HG02852 (cell line): Measurements from ENCODE around the gene FGF6.
"Not testable (repeated sequence)": the region's sequence is repeated elsewhere in the genome, so short reads cannot be mapped to it uniquely, and the experiment has no call there.

ENCODE experiments used
- ATAC-seq: cut with Tn5 transposase; IDR thresholded peaks from one replicate; pipeline ENCODE4 v1.9.1; 2021; ENCODE audit warnings: mild to moderate bottlenecking, moderate library complexity; ENCODE audit not compliant: unreplicated experiment

FGF6 gene

DNA sequence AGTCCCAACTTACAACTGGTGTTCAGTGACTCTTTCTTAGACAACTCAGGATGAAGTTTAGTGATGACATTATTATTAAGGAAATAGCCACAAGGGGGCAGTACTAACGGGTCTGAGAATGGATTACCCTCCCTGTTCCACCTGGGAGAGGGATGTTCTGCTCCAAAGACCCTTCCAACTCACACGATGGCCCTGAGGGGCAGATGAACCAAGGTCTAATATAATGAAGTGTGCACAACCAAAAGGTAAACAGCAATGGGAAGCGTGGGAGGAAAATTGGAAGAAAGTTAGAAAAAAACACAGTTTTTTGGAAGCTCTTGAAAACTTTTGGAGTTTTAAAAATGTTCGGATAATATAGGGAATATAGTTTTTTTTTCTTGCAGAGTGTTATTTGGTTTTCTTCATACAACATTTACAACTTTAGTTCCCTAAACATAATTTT lies 24.0 kb downstream of the FGF6 start:
- no peak for ATAC-seq

DNA sequence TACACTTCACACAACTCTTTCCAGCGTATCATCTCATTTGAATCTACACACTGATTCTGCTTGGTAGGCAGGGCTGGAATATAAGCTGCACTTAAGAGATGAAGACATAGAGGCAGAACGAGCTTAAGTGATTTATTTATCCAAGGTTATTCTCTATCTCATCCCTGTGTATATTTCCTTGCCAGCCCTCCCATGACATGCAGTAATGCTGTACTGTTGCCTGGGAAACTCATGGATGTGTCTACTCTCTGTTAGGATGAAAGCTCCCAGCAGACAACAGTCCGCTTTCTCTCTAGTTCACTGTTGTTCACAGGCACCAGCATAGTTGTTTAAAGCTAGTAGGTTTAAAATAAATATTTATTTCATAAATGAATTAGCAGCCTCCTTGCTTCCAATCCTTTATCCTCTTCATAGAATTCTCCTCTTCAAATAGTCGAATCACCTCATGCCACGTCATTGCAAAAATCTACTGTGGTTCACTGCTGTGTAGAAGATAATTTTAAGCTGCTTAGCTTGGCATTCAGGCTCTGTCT lies 25.4 kb downstream of the FGF6 start:
- no peak for ATAC-seq

DNA sequence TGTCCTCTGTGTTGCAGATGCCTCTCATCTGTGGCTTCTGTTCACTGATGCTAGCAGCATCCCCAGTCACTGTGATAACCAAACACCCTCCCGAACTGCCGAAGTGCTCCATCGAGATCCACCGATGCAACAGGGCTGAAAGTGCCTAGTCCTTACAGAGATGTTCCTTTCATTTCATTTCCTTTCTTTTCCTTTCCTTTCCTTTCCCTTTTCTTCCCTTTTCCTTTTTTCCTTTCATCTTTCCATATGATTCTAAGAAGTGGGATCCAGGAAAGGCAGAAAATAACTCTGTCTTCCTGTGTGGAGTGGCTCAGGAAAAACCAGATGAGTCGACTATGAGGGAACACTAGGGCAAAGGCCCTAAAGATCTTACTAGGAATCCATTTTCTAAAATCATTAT lies 26.7 kb downstream of the FGF6 start:
- no peak for ATAC-seq

DNA sequence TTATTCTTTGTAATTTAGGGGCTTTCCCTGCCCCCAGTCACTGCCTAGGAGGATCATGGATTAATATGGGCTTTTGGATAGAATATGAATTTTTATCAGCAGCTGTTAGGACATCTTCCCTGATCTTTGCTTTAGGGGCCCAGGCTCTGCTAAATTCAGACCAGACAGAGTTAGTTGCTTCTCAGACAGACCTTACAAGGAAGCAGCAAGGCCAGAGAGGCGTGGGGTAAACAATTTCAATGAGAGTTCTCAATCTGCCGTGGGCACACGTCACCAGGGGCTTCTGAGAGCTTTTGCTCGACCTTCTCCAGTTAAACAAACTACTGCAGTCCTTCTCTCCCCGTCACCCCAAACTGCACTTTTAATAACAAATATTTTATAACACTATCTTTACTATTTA lies 27.7 kb downstream of the FGF6 start:
- no peak for ATAC-seq

DNA sequence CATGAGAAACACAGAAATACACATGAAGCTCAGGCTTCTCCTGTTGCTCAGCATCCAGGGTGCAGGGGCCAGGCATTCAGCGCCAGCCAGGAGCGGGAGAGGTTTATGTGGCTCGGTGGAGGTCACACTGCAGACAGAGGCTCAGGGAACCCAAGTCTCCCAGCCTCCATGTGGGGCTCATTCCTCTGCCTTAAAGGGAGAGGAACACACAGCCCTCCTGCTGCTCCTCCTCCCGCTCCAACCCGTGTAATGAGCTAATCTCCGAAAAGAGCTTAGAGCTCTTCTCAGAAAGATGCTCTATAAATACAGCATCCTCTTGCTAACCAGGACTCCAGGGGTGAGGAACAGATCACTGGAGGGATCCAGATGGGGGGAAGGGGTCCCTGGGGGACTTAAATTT lies 28.2 kb downstream of the FGF6 start:
- no peak for ATAC-seq

DNA sequence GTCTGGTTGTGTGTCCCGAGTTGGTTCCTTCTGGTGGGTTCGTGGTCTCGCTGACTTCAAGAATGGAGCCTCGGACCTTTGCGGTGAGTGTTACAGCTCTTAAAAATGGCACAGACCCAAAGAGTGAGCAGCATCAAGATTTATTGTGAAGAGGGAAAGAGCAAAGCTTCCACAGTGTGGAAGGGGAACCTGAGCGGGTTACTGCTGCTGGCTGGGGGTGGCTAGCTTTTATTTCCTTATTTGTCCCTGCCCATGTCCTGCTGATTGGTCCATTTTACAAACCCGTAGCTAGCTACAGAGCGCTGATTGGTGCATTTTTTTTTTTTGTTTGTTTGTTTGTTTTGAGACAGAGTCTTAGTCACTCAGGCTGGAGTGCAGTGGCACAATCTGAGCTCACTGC lies 29.3 kb downstream of the FGF6 start:
- no peak for ATAC-seq

DNA sequence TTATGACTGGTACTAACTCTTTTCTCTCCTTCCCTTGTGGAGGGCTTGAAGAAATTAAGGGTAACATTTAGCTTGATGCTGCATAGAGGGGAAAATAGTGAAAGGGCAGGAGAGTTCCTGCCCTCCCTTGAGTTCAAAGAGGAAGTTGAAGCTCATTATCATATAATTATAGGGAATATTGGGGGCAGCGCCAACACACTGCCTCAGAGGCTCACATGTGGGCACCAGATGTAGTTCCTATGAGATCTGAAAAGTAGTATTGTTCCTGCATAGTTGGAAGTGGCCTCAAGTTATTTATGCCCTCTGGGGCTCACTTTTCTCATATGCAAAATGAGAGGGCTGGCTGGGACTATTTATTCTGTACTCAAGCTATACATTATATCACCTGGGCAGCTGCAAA lies 33.1 kb downstream of the FGF6 start:
- no peak for ATAC-seq

DNA sequence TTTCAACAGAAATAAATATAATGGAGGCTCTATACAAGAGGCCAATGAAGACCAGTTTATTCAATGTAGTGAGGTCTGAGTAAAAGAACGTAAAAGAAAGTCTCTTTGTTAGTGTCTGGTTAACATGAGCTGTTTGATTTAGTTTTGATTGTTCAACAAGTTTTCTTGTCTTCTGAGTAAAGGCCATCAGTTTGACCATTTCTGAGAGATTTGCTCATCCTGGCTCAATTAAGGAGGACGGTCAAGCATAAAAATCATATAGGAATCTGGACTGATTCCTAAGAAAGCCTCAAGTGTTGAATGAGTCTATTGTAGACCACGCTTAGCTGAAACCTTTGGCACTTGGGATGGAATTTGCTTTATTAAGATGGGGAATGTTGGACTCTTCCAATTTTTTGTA lies 33.6 kb downstream of the FGF6 start:
- ATAC-seq = no peak

DNA sequence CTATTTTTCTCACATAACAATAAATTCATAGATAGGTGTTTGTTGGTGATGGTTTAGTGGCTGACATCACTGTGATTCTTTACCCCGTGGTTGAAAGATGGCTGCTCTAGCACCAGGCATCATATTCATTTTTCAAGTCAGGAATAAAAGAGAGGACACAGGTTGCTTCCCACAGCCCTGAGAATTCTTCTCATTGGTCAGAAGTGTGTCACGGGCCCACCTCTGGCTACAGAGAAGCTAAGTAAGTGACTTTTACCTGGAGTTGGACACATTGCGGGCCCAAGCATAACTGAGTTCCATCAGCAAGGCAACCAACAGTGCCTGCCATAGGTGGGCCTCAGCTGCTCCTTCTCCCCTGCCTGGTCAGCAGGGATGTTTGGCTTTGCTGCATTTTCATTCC lies 38.5 kb downstream of the FGF6 start:
- ATAC-seq = no peak

DNA sequence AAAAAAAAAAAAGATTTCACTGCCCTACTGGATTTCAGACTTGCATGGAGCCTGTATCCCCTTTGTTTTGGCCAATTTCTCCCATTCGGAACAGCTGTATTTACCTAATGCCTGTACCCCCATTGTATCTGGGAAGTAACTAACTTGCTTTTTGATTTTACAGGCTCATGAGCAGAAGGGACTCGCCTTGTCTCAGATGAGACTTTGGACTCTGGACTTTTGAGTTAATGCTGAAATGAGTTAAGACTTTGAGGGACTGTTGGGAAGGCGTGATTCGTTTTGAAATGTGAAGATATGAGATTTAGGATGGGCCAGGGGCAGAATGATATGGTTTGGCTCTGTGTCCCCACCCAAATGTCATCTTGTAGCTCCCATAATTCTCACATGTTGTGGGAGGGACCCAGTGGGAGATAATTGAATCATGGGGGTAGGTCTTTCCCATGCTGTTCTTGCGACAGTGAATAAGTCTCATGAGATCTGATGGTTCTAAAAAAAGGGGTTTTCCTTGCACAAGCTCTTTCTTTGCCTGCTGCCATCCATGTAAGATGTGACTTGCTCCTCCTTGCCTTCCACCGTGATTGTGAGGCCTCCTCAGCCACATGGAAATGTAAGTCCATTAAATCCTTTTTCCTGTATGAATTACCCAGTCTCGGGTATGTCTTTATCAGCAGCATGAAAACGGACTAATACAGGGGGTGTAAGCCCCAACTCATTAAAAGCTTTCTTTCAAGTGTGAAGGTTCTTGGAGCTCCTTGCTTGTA lies 40.6 kb downstream of the FGF6 start:
- ATAC-seq = not testable (repeated sequence)

DNA sequence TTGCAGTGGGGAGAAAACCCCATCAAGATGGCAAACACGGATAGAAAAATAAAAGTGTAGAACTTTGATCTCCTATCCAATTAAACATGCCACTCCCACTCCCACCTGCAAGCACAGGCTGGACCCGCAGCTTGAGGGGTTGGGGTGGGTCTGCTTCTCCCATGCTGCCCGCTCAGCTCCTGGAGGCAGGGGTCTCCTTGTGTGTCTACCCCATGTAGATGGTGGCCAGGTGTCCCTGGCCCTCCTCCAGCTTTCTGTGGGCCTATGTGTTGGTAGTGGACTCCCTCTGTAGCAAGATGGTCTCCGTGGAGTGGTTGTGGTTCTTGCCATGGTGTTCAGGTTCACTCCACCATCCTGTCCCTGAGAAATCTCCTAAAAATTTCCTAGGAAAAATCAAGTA lies 42.6 kb downstream of the FGF6 start:
- ATAC-seq = no peak

DNA sequence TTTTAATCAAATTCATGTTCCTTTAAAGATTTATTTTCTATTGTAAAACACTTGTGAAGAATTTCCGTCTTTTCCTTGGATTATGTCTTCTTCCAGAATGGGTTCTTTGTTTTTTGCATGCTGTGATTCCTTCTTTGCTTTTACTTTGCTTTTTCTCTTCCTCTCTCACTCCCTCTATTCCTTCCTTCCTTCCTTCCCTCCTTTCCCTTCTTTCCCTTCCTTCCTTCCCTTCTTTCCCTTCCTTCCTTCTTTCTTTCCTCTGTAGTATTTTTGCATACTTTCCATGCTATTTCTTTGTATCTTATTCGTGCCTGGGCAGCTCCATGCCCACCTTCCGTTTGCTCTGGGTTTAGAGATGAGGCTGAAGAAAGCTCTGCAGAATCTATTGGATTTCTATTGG lies 44.5 kb downstream of the FGF6 start:
- no peak for ATAC-seq

DNA sequence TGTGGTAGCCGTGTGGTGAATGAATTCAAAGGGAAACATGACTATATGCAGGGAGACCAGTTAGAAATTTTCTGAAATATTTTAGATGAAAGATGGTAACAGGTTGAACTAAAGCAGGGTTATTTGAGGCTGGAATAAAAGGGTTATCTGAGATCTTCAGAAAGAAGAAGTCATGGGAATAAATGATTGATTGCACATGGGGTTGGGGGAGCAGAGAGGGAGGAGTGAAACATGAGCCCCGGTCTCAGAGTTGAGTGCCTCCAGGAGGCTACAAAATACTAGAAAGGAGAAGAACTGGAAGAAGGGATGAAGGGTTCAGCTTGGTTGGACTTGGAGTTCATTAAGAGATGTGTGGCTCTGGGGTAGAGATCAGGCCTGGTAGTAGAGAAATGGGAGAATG lies 49.8 kb downstream of the FGF6 start:
- no peak for ATAC-seq

DNA sequence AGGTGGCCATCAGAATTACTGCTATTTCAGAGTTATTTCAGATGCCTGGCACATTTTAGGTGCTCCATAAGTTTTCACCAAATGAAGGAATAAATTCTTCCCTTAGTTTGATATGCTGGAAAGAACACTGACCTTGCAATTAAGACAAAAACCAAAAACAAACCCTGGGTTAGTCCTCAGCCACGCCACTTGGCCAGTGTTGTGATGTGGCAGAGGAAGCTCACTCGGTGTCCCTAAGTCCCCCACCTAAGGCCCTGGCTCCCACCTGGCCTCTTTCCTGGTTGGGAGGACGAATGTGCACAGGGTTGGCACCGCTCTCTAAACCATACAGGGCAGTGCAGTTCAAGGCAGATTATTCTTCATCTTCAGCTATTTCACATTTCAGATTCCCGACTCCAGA lies 52.4 kb downstream of the FGF6 start:
- ATAC-seq = no peak

DNA sequence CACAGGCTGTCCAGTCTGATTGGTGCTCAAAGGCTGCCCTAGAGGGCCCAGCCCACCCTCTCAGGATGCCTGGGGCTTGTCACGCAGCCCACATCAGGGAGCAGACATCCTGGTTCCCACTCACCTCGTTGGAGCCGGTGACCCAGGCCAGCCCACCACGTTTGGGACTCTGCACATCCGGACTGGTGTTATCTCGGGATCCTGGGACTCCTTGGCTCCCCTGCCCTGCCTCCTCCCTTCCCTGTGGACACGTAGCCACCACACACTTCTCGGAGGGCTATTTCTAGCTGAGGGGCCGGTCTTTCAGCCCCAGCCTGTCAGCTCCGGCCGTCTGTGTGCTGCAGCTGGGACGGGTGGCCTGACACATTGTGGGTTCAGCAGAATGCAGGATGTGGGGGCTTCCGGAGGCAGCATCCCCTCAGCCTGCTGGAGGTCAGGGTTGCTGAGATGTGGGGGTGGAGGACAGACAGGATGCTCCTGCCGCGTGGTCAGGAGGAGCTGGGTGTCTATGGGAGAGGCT lies 53.3 kb downstream of the FGF6 start:
- ATAC-seq = no peak

DNA sequence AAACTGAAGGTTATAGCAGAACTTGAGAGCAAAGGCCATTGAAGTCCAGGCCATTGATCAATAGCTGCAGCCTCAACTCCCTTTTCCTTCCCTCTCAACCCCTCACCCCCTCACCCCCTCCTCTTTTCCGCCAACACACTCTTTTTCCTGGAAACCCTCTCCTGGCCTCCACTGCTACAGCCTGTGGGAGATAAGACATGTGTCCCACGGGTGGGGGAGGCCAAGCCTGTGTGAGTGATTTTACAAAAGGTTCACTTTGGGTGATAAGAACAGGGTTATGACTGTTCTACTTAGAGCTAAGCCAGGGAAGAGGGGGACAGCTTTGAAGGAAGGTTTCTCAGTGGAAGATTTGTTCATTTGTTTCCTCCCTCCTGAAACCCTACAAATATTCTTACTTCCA lies 57.0 kb downstream of the FGF6 start:
- no peak for ATAC-seq

DNA sequence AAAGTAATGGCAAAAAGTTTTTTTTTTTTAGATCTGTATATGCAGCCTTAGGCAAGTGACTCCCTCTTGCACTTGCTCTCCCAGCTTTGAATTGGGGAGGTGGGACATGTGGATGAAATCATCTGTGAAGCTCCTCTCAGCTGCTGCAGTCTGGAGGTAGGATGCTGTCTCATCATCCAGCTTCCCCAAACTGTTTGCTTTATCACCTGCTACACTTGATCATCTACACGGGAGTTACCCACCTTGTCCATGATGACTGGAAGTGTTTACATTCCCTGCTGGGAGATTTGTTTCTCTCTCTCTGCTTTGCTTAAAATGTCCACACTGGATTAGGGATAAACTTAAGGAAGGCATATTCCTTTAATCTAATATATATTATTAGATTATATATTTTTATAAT lies 57.6 kb downstream of the FGF6 start:
- no peak for ATAC-seq

DNA sequence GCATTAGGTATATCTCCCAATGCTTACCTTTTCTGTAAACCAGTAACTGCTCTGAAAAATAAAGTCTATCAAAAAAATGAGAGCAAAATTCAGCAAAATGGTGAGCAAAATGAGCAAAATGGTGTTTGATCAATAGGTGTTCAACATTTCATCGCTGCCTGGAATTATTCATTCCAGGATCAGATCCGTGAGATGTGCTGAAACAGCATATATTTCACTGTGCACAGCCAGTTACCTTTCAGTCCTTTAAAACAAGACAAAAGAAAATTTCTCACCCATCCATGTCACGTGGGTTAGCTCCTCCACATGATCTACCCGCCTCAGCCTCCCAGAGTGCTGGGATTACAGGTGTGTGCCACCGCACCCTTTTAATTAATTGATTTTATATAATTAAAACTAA lies 58.0 kb downstream of the FGF6 start:
- no peak for ATAC-seq

DNA sequence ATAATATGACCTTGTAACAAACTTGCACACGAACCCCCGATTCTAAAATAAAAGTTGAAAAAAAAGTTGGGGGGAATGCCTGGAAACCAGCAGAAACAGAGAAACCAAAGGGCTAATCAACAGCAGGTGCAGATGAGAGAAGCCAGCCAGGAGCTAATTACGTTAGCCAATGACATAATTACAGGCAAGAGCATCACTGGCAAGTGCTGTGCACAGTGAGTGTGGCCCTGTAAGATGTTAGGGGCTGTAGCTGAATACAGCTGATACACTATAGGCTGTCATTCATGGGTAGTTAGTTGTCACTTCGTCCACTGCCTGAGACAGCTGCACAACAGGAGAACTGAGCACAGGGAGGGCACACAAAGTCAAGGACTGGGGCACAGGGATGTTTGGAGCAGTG lies 58.8 kb downstream of the FGF6 start:
- ATAC-seq = no peak
